ENCODE data around the gene GPC6.

Gene GPC6

GRCh38 chr13:94143624-94144350, 917.2 kb downstream of the GPC6 start:
- DNase-seq = no peak

GRCh38 chr13:94145966-94146365, 919.4 kb downstream of the GPC6 start:
- no peak for DNase-seq

GRCh38 chr13:94153586-94153985, 927.0 kb downstream of the GPC6 start:
- DNase-seq = no peak

- no peak for DNase-seq
These were observed 927.8 kb downstream of the GPC6 start for GRCh38 chr13:94154367-94154766.

- no peak for DNase-seq
These were observed 931.2 kb downstream of the GPC6 start for GRCh38 chr13:94157705-94158218.

- DNase-seq = no peak
These were observed 934.3 kb downstream of the GPC6 start for GRCh38 chr13:94160875-94161274.

GRCh38 chr13:94162289-94162688, 935.7 kb downstream of the GPC6 start:
- no peak for DNase-seq

- no peak for DNase-seq
These were observed 936.9 kb downstream of the GPC6 start for GRCh38 chr13:94163535-94163934.

- DNase-seq = no peak
These were observed 942.3 kb downstream of the GPC6 start for GRCh38 chr13:94168783-94169453.

GRCh38 chr13:94169454-94170144, 943.0 kb downstream of the GPC6 start:
- no peak for DNase-seq

GRCh38 chr13:94170145-94170571, 943.6 kb downstream of the GPC6 start:
- no peak for DNase-seq

- no peak for DNase-seq
These were observed 945.8 kb downstream of the GPC6 start for GRCh38 chr13:94172416-94172815.

- no peak for DNase-seq
These were observed 946.8 kb downstream of the GPC6 start for GRCh38 chr13:94173312-94173854.

GRCh38 chr13:94174009-94174408, 947.4 kb downstream of the GPC6 start:
- no peak for DNase-seq

GRCh38 chr13:94175076-94175475, 948.5 kb downstream of the GPC6 start:
- no peak for DNase-seq

GRCh38 chr13:94176561-94176960, 950.0 kb downstream of the GPC6 start:
- DNase-seq = no peak

- DNase-seq = no peak
These were observed 950.4 kb downstream of the GPC6 start for GRCh38 chr13:94177041-94177440.

- no peak for DNase-seq
These were observed 952.1 kb downstream of the GPC6 start for GRCh38 chr13:94178625-94179244.

GRCh38 chr13:94181461-94182107, 955.0 kb downstream of the GPC6 start:
- DNase-seq = no peak

- no peak for DNase-seq
These were observed 955.7 kb downstream of the GPC6 start for GRCh38 chr13:94182185-94182761.

GRCh38 chr13:94186470-94186869, 959.9 kb downstream of the GPC6 start:
- DNase-seq = no peak

Measured in effector CD8-positive, alpha-beta T cell (primary cell).